Liver (tissue), 9 donors: ENCODE results near the gene PCSK6. TPM values are rescaled to one million over a fixed set of nuclear protein-coding genes. Genes with fewer than 3 reads are reported as not detected.
"Not testable (repeated sequence)": the region's sequence is repeated elsewhere in the genome, so short reads cannot be mapped to it uniquely, and the experiment has no call there.

Experiments used
- DNase-seq: peaks from one replicate; pipeline ENCODE4 v3.0.0-alpha.2; 2017; ENCODE audit warnings: low spot score
- H3K27ac ChIP-seq, 2 donors: one replicate each; pipeline ENCODE4 v1.7.0; 2013; ENCODE audit warnings: inconsistent platforms in 2 of 2, low read length in 2 of 2, control low read depth in 1 of 2, low read depth in 1 of 2, mild to moderate bottlenecking in 1 of 2
- H3K27me3 ChIP-seq, 4 donors: one replicate each; pipeline versions ENCODE4 v1.6.1 to v1.7.0; 2013; ENCODE audit warnings: low read length in 3 of 4, inconsistent platforms in 1 of 4, mild to moderate bottlenecking in 1 of 4, moderate library complexity in 1 of 4; ENCODE audit not compliant: control insufficient read depth in 4 of 4, insufficient read depth in 4 of 4
- H3K36me3 ChIP-seq, 4 donors: one replicate each; pipeline versions ENCODE4 v1.6.1 to v1.7.0; 2013; ENCODE audit warnings: low read length in 3 of 4, mild to moderate bottlenecking in 3 of 4, low read depth in 1 of 4, moderate library complexity in 1 of 4; ENCODE audit not compliant: control insufficient read depth in 4 of 4, insufficient read depth in 3 of 4
- H3K4me1 ChIP-seq, 4 donors: one replicate each; pipeline versions ENCODE4 v1.6.1 to v1.7.0; 2013; ENCODE audit warnings: low read length in 3 of 4, mild to moderate bottlenecking in 3 of 4, moderate library complexity in 1 of 4; ENCODE audit not compliant: control insufficient read depth in 4 of 4, insufficient read depth in 4 of 4
- H3K4me3 ChIP-seq, 3 donors: one replicate each; pipeline versions ENCODE4 v1.6.1 to v1.7.0; 2013; ENCODE audit warnings: low read length in 3 of 3, control low read depth in 1 of 3, low read depth in 1 of 3, mild to moderate bottlenecking in 1 of 3
- H3K9ac ChIP-seq, 2 donors: one replicate each; pipeline ENCODE4 v1.7.0; 2013; ENCODE audit warnings: low read length in 2 of 2, mild to moderate bottlenecking in 2 of 2, moderate library complexity in 2 of 2, control low read depth in 1 of 2, low read depth in 1 of 2
- H3K9me3 ChIP-seq, 4 donors: one replicate each; pipeline versions ENCODE4 v1.6.1 to v1.7.0; 2013; ENCODE audit warnings: low read length in 3 of 4; ENCODE audit not compliant: control insufficient read depth in 4 of 4
- FOXA2 ChIP-seq: IDR thresholded peaks from 2 replicates; pipeline ENCODE4 v1.6.1; 2016; ENCODE audit warnings: antibody characterized with exemption
- GABPA ChIP-seq, 2 donors: IDR thresholded peaks in 1 of 2; conservative IDR thresholded peaks in 1 of 2; 2 replicates each; pipeline ENCODE4 v1.6.1; 2016; ENCODE audit warnings: antibody characterized with exemption in 2 of 2, mild to moderate bottlenecking in 1 of 2, moderate library complexity in 1 of 2
- HNF4A ChIP-seq, 2 donors: conservative IDR thresholded peaks; 2 replicates each; pipeline ENCODE4 v1.6.1; 2016; ENCODE audit warnings: antibody characterized with exemption in 2 of 2, mild to moderate bottlenecking in 2 of 2
- HNF4G ChIP-seq: IDR thresholded peaks from 2 replicates; pipeline ENCODE4 v1.6.1; 2016; ENCODE audit warnings: antibody characterized with exemption
- NR2F2 ChIP-seq: IDR thresholded peaks from 2 replicates; pipeline ENCODE4 v1.6.1; 2016; ENCODE audit warnings: antibody characterized with exemption
- RAD21 ChIP-seq, 2 donors: IDR thresholded peaks; 2 replicates each; pipeline ENCODE4 v1.6.1; 2016; ENCODE audit warnings: antibody characterized with exemption in 2 of 2, mild to moderate bottlenecking in 2 of 2
- RXRA ChIP-seq, 2 donors: IDR thresholded peaks; 2 replicates each; pipeline ENCODE4 v1.6.1; 2017 to 2018; ENCODE audit warnings: antibody characterized with exemption in 2 of 2, mild to moderate bottlenecking in 1 of 2
- SP1 ChIP-seq: IDR thresholded peaks from 2 replicates; pipeline ENCODE4 v1.6.1; 2018; ENCODE audit warnings: antibody characterized with exemption, mild to moderate bottlenecking
- TAF1 ChIP-seq: conservative IDR thresholded peaks from 2 replicates; pipeline ENCODE4 v1.6.1; 2016; ENCODE audit warnings: antibody characterized with exemption, mild to moderate bottlenecking
- YY1 ChIP-seq: IDR thresholded peaks from 2 replicates; pipeline ENCODE4 v1.6.1; 2016; ENCODE audit warnings: antibody characterized with exemption, mild to moderate bottlenecking
- WGBS: extraction: QIAGEN DNeasy Blood & Tissue Kit; methylation state at CpG from one replicate; pipeline ENCODE4 v1.1.7; 2013; 5-methylcytosine and 5-hydroxymethylcytosine counted together
- polyA plus RNA-seq, 2 donors: library from polyadenylated mRNA; stranded (reverse) in 1 of 2; unstranded in 1 of 2; fragments of 200-250 nt in 1 of 2; fragments of >200 nt in 1 of 2; fragmentation: Nextera tagmentation in 1 of 2; extraction: Ambion mirVana in 1 of 2; gene quantifications; one replicate each; pipeline versions ENCODE4 v1.2.1 to v1.2.3, GENCODE V29; 2013 to 2015
- total RNA-seq, 2 donors: library from RNA; depleted of rRNA; stranded (reverse); fragments of >200 nt; gene quantifications; one replicate each; pipeline ENCODE4 v1.2.3, GENCODE V29; 2014
- TF ChIP-seq, protein P1 (sequence below): IDR thresholded peaks from 2 replicates; pipeline ENCODE4 v1.6.1; 2016; ENCODE audit warnings: antibody characterized with exemption
- TF ChIP-seq, protein P2 (sequence below): IDR thresholded peaks from 2 replicates; pipeline ENCODE4 v1.6.1; 2016; ENCODE audit warnings: antibody characterized with exemption
- TF ChIP-seq, protein P3 (sequence below): IDR thresholded peaks from 2 replicates; pipeline ENCODE4 v1.6.1; 2016; ENCODE audit warnings: antibody characterized with exemption, mild to moderate bottlenecking
- TF ChIP-seq, protein P4 (sequence below): IDR thresholded peaks from 2 replicates; pipeline ENCODE4 v1.6.1; 2016; ENCODE audit warnings: antibody characterized with exemption
- donor health status: healthy.
- donor health status: healthy.
- donor health status: healthy.
- donor health status: healthy.
- donor health status: healthy.

Gene PCSK6
- total and polyA plus RNA-seq, 4 donors, result 94.8 to 398 (median 168) TPM

DNA sequence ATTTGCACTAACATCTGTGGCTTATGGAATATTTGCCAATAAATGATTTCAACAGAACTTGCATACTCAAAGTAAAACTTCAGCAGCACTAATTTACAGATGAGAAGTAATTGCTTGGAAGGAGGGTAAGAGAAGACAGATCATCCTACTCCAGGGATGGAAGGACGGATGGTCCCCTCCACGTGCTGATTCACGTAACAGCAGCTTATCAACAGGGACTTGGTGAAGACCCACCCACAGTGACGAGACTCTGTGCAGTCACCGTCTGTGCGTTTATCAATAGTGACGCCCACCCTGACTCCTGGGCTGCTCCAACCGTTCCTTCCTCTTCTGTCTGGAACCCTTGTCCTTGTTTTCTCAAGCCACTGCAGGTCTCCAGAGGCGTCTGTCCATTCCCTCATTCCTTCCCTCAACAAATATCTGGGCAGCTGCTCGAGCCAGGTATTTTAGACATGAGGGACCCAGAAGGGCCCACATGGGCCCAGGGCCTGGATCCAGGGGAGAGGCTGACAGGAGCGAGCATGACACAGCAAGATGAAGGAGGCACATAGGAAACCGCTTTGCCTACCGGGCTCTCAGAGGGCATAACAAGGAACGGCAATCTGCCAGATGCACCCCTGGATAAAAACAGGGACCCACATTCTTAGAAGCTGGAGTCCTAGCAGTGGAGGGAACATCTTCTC is 33.3 kb downstream of the PCSK6 start (continued):
- TF ChIP-seq, protein P1, sequence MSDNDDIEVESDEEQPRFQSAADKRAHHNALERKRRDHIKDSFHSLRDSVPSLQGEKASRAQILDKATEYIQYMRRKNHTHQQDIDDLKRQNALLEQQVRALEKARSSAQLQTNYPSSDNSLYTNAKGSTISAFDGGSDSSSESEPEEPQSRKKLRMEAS, result no peak
- no peak for TF ChIP-seq RXRA (IDR thresholded peaks at IDR 0.05)
- TF ChIP-seq TAF1, result no peak
- TF ChIP-seq GABPA (IDR thresholded peaks at IDR 0.05 in 1 of 2, conservative IDR thresholded peaks at IDR 0.05 in 1 of 2), result no peak
- no peak for TF ChIP-seq SP1

DNA sequence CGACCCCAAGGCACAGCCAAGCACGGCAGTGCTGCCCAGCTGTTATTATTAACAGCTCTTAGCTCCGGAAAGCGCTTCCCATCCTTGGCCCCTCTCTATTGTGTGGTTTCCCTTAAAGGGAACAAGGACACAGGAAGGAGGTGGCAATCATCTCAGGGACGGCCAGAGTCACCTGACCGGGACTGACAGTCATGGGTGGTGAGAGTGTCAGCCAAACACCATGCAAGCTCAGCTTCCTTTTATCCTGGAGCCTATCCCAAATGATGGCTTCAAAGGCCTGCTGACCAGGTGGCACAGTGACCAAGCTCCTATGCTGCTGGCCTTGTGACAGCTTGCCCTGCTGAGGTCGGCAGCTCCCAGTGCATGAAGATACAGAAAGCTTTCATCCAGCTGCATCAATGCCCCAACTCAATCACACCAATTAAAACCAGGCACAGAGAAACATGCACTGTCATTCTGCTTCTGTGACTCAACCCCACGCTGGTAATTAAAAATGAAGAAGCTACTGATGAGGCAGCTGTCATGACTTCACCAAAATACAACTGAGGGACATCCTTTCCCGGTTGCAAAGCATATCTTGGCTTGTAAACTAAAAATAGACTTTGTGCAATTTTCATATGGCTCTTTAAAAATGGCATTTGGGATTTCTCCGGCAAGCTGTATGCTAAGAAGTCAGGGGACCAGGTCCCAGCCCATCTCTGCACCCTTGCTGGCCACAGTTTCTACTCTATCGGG is 34.0 kb downstream of the PCSK6 start:
- Histone ChIP-seq H3K27me3 (no peaks in the 10 kb centered on the region), H3K9ac (peak overlapping the region in 1 of 2 donors; percentile 68), H3K36me3 (peaks cover 0 to 4% (median 0%) of the 10 kb centered on the region in 4 donors), H3K4me3 (no peak overlapping the region), H3K4me1 (peaks cover 18 to 84% (median 53%) of the 10 kb centered on the region in 4 donors), H3K9me3 (no peaks in the 10 kb centered on the region), H3K27ac (peak overlapping the region; percentile 58 to 87)
- TF ChIP-seq, protein P2, sequence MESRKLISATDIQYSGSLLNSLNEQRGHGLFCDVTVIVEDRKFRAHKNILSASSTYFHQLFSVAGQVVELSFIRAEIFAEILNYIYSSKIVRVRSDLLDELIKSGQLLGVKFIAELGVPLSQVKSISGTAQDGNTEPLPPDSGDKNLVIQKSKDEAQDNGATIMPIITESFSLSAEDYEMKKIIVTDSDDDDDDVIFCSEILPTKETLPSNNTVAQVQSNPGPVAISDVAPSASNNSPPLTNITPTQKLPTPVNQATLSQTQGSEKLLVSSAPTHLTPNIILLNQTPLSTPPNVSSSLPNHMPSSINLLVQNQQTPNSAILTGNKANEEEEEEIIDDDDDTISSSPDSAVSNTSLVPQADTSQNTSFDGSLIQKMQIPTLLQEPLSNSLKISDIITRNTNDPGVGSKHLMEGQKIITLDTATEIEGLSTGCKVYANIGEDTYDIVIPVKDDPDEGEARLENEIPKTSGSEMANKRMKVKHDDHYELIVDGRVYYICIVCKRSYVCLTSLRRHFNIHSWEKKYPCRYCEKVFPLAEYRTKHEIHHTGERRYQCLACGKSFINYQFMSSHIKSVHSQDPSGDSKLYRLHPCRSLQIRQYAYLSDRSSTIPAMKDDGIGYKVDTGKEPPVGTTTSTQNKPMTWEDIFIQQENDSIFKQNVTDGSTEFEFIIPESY, result peak; percentile 39
- TF ChIP-seq YY1, result peak; percentile 83
- TF ChIP-seq, protein P3, sequence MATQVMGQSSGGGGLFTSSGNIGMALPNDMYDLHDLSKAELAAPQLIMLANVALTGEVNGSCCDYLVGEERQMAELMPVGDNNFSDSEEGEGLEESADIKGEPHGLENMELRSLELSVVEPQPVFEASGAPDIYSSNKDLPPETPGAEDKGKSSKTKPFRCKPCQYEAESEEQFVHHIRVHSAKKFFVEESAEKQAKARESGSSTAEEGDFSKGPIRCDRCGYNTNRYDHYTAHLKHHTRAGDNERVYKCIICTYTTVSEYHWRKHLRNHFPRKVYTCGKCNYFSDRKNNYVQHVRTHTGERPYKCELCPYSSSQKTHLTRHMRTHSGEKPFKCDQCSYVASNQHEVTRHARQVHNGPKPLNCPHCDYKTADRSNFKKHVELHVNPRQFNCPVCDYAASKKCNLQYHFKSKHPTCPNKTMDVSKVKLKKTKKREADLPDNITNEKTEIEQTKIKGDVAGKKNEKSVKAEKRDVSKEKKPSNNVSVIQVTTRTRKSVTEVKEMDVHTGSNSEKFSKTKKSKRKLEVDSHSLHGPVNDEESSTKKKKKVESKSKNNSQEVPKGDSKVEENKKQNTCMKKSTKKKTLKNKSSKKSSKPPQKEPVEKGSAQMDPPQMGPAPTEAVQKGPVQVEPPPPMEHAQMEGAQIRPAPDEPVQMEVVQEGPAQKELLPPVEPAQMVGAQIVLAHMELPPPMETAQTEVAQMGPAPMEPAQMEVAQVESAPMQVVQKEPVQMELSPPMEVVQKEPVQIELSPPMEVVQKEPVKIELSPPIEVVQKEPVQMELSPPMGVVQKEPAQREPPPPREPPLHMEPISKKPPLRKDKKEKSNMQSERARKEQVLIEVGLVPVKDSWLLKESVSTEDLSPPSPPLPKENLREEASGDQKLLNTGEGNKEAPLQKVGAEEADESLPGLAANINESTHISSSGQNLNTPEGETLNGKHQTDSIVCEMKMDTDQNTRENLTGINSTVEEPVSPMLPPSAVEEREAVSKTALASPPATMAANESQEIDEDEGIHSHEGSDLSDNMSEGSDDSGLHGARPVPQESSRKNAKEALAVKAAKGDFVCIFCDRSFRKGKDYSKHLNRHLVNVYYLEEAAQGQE, result peak; percentile 18
- peak in 1 of 2 donors; percentile 54 for TF ChIP-seq HNF4A (conservative IDR thresholded peaks at IDR 0.05)
- no peak for TF ChIP-seq TAF1
- peak; percentile 34 for TF ChIP-seq SP1
- TF ChIP-seq RAD21 (IDR thresholded peaks at IDR 0.05), result peak; percentile 9 to 19
- peak; percentile 36 to 74 for TF ChIP-seq RXRA (IDR thresholded peaks at IDR 0.05)
- peak; percentile 32 for TF ChIP-seq FOXA2
- peak; percentile 10 for TF ChIP-seq NR2F2
- no peak for TF ChIP-seq HNF4G
- TF ChIP-seq, protein P4, sequence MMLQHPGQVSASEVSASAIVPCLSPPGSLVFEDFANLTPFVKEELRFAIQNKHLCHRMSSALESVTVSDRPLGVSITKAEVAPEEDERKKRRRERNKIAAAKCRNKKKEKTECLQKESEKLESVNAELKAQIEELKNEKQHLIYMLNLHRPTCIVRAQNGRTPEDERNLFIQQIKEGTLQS, result no peak
- TF ChIP-seq, protein P1, result peak; percentile 66
- 43% methylated on average over 11 of the region's 11 CpGs for WGBS
- DNase-seq, result no peak

DNA sequence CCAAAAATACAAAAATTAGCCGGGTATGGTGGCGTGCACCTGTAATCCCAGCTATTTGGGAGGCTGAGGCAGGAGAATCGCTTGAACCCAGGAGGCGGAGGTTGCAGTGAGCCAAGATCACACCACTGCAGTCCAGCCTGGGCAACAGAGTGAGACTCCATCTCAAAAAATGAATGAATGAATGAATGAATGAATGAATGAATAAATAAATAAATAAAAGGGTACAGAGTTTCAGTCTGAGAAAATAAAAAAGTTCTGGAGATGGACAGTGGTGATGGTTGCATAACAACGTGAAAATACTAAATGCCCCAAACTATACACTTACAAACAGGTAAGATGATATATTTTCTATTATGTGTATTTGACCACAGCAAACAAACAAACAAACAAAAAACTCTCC is 34.7 kb downstream of the PCSK6 start:
- H3K27me3 ChIP-seq, H3K36me3 ChIP-seq, H3K4me3 ChIP-seq, H3K9me3 ChIP-seq, DNase-seq: not testable (repeated sequence)
- 93% methylated on average over 5 of the region's 5 CpGs for WGBS
- Histone ChIP-seq H3K4me1 (peaks cover 20 to 83% (median 53%) of the 10 kb centered on the region in 4 donors), H3K27ac (peak overlapping the region; percentile 87 to 91), H3K9ac (peak overlapping the region in 1 of 2 donors; percentile 68)
